IPS DF 19.7 (cell line): ENCODE measurements around the gene CEP41.

Source experiments
- DNase-seq: peaks from one replicate; pipeline ENCODE4 v3.0.0-alpha.2; 2013; ENCODE audit warnings: low read depth, low spot score

CEP41 gene, protein sequence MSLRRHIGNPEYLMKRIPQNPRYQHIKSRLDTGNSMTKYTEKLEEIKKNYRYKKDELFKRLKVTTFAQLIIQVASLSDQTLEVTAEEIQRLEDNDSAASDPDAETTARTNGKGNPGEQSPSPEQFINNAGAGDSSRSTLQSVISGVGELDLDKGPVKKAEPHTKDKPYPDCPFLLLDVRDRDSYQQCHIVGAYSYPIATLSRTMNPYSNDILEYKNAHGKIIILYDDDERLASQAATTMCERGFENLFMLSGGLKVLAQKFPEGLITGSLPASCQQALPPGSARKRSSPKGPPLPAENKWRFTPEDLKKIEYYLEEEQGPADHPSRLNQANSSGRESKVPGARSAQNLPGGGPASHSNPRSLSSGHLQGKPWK

DNA sequence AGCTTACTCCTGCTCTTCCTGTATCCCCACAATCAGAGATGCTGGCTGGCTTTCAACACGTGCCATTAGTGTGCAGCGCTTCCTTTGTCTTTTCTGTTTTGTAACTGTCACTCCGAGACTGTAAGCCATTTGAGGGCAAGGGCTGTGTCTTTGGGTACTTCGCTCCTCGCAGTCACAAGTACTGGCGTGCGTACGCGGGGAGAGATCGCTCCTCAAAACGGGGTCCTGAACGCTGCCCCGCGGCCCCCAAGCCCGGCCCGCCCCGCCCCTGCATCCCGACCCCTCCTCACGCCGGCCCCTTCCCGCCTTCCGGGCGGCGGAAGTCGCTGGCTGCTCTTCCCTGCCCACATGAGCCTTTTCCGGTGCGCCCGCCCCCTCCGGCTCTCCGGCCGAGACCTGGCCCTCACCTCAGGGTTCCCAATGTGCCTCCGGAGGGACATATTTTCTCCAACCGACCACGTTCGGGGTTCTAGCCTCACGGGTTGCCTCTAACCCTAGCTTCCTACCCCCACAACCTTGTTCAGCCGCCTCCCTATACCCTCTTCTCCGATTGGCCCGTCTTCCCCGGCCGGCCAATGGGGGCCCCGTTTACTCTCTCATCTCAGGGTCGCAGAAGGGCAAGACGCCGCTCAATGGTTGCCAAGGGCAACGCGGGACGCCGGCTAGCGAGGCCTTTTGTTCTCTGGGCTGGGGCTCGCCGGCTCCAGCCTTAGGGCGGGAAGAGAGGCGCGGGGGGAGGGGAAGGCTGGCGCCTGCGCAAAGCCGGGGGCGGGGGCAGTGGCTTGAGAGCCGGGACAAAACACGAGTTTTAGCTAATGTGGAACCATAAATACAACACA is at the start of gene CEP41:
CEP41 (minus strand) TSS at position 490 of the 839 bp plus-strand sequence; CDS start at position 440, 50 bp downstream.
- DNase-seq, result peak; percentile 84

DNA sequence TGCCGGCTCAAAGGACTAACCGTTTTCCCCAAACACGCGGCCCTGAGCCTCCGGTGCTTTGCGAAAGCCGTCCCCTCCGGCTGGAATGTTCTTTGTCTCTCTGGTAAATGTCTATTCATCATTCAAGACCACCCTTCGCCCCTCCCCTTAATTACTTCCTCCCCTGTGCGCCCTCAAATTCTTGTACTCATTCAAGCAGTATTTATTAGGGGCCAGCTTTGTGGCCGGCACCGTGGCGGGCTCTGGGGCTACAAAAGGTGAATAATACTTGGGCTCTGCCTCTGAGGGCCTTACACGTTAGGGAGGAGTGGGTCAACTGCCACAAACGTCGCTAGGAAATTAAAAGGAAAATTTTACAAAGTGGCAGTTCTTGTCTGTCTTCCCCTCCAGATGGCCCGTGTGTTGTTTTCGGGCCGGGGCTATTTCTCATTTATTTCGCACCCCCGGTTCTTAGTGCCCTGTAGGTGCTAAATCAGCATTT is 49.5 kb upstream of the CEP41 start:
- DNase-seq, result peak; percentile 33

DNA sequence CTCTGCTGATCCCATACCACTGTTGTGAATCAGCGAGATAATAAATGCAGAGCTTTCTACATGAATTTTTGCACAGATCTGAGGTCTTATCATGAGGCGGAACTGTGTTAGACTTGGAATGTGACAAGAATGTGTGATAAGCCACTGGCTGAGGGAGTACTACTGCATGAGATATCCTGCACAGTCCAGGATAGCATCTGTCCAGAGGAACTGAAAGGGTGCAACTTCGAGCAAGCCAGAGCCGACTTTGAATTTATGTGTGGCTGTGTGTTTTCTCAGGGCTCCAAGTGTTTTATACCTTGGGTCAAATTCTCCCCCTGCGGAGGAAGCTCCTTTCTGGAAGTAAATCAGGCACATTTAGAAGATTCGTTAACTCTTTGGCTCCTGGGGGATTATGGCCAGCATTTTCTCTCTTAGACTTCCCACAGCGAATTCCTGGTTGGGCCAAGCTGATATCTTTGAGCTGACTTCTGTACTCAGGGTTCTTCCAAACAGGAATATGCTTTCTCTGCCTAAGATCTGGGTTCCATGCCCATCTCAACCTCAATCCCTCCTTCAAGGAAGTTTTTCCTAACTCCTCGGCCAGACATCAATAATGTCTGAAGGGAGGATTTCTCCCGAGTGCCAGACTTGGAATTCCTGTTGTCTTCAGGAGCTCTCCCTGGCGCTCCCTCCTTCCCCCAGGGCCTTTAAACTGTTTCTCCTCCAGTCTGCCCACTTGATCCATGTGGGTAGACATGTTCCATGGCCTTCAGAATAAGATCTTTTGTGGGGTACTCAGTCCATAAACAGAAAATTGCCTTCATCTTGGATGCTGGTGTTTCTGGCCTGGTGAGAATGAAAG is 48.5 kb upstream of the CEP41 start:
- no peak for DNase-seq

DNA sequence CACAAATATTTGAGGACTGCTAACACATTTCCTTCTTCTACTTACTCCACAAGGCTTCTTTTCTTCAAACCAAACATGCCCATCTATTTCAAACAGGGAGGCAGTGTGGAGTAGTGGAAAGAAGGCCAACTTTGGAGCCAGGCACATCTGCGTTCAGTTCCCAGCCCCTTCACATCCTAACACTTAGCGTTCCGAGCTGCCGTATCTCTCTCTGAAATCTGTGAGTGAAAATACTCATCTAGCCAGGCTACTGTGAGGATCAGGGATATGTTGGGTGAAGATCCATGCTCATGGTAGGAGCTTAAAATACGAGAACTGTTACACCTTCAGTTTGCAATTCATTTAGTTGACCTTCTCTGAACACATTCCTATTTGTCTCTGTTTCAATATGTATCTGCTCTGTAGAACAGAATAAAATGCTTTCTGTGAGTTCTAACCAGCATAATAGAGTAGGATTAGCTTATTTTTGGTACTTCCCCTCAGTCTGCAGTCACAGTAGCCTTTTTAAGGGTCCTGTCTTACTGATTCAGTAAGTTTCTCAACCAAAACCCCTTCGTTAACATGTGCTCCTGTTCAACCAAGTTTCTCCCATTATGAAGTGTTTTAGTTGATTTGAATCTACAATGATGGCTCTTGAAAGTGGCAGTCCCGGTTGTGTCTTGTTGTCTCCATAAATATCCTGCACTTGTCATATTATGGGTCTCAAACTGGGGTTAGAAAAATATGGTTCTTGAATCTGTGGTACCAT is 47.8 kb upstream of the CEP41 start:
- no peak for DNase-seq

DNA sequence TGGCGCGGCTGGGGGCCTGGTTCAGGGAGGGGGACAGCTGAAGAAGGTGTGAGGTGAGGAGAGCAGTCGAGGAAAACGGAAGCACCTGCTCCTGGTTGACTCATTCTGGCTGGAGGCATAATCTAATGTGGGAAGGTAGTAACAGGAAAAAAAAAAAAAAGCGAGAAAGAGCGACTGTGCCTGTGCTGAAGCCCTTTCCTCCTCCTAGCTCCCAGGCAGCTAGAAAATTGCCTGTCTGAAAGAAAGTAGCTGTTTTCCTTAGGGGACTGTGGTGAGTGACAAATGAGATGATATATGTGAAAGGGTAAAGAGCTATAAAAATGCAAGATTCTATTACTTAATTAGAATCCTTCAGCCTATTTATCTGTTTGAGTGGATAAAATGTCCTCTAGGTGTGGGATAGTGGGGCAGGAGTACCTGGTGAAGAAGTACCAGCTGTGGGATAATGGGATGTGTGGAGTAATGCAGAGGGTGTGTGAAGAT is 46.2 kb upstream of the CEP41 start:
- no peak for DNase-seq

DNA sequence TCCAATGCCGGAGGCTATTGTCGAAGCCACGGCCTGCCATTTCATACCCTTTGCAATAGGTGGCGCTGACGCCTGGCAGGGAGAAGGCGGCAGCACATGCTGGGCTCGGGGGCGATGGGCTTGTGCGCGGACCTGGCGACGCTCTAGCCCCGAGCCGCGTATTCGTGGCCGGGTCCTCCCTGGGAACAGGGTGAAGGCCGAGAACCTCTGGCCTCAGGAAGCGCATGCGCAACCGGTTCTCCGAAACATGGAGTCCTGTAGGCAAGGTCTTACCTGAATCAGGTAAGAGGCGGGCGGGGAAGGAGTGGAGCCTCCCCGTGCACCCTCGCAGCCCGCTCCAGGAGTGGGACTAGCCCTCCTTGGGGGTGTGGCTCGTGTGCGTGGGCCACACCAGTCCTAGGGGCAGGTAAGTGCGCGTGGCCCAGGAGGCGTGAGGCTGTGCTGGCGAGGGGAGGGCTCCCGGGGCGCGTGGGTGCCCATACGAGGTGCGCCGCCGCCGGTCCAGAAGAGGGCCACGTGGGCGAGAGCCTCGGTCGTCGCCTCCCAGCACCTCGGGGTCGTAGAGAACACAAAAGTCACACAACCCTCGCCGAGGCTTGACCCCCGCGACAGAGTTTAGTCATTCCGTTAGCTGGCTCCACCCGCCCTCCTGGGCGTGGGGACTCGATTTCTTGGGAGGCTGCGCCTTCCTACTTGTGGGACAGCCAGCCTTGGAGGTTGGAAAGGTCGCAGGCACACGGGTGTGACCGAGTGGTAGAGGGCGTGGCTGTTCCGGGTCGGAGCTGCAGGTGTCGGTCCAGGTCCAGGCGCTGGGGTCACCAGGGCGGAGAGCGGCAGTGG is 45.5 kb upstream of the CEP41 start:
- DNase-seq, result peak; percentile 78

DNA sequence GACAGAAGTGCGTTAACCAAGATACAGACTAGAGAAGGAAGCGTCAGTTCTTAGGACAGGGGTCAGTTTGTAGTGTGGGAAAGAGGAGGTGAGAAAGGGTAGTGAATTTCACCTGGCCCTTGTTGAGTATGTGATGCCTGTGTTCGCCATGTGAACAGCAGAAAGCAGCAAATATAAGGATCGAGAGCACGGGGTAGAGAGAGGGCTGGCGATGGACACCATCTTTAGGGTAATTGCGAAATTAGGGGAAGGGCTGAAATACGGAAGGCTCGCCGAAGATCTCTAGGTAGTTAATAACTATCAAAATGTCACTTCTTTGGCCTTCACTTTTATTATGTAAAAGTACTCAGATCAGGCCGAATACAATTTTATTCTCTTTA is 44.9 kb upstream of the CEP41 start:
- no peak for DNase-seq

DNA sequence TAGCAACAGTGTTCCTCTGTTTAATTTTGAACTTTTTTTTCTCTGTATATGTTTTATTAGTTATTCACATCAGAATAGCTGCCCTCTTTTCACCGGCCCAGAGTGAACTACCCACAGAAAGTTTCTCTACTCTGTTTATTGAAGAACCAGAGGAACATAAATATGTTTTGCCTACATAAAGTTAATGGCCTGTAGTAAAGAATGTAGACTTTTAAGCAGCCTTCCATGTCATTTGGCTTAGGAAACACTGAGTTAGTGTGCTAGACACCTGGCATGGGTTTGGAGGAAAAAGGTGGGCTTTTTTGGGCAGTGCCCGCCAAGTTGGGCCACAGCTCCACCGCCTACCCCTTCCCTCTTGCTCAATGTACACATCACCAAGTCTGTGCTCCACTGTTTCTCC is 42.2 kb upstream of the CEP41 start:
- no peak for DNase-seq

DNA sequence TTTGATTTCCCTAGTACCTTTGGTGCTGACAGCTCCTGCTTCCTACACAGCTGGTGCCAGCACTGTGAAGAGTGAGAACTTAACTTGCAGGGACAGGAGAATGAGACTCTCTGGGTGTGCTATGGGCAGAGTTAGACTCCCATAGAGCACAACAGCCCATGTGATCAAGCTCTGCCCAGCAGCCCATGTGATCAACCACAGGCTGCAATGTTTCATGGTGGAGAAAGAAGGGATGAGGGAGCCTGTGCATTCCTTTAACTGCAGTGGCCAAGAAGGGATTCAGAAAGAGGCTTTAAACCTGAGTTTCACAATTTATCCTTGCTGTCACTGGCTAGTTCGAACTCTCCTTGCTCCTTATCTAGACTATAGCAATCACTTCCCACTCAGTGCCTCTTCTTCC is 41.1 kb upstream of the CEP41 start:
- no peak for DNase-seq

DNA sequence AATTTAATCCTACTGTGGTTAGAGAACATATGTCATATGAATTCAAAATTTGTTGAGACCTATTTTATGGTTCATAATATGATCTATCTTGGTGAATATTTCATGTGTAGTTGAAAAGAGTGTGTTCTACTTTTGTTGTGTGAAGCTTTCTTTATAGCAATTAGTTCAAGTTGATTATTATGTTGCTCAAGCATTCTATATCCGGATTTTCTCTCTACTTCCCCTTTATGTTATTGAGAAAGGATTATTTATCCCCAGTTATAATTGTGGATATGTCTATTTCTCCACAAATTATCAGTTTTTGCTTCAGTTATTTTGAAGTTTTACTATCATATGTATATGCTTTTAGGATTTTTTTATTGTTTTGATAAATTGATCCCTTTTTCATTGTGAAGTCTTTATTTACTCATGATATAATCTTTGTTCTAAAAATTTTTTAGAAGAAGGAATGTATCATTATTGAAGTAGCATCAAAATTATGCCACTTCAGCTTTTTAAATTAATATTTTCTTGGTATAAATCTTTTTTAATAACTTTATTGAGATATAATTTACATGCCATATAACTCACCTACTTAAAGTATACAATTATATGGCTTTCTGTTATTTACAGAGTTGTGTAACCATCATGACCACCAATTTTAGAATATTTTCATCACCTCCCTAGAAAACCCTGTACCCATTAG is 39.0 kb upstream of the CEP41 start:
- no peak for DNase-seq

DNA sequence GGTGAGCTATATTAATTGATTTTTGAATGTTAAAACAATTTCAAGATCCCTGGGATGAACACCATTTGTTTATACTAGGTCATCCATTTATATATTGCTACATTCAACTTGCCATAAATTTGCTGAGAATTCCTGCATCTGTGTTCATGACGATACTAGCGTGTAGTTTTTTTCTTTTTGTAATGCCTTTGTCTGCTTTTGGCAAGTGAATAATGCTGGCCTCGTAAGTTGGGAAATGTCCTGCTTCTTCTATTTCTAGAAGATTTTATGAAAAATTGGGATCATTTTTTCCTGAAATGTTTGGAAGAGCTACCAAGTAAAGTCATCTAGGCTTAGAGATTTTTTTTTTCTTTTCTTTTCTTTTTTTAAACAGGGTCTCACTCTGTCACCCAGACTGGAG is 38.2 kb upstream of the CEP41 start:
- DNase-seq, result no peak

DNA sequence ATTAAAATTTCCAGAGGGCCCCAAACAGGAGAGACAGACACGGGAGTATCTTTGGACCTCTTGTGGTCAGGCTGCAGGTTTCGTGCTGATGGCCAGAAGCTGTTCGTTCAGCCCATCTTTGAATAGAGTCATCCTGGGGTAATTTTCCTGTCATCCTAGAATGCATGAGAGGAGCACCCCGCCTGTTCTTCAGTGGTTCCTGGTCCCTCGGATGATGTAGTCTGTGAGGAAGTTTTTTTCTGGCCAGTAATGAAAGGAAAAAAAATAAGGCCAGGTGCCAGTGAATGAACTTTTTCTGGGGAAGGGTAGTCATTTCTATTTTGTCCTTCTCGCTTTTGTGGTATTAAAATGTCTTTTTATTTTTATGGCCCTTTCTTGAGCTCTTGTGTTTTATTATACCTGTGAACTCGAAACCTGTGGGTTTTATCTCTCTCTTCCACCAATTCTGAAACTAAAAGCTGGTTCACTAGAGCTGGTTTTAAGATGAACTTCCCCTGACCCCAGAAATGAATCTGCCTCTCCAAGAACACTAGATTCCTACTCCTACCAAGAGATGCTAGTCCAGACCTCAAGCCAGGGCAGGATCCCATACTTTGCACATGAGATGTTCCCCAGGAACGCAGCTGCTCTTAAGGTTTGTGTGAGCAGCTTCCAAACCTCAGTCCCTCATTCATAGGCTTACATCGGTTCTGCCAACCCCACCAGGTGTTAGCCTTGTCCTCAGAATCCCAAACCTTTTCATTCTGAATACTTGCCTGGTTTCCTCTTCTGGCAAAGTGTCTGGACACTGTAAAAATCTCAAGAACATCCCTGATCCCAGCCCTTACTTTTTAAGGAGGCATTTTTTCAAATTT is 35.7 kb upstream of the CEP41 start:
- DNase-seq, result no peak

DNA sequence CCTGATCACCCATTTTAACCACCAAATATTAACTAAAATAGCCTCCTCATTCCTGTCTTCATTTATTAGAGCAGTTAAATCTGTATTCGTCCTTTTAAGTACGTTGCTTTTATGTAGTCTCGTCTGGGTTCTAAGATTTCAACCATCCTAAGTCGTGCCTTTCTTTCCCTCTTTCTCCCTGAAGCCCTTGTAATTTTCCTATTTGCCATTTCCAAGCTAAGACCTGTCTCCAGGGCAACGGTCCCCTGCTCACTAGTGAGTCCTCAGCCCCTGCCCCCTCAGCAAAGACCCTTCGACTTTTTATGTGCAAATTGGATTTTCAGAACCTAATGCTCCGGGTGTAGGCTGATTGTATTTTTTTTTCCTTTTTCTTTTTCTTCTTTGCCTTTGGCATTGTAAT is 35.0 kb upstream of the CEP41 start:
- DNase-seq, result no peak

DNA sequence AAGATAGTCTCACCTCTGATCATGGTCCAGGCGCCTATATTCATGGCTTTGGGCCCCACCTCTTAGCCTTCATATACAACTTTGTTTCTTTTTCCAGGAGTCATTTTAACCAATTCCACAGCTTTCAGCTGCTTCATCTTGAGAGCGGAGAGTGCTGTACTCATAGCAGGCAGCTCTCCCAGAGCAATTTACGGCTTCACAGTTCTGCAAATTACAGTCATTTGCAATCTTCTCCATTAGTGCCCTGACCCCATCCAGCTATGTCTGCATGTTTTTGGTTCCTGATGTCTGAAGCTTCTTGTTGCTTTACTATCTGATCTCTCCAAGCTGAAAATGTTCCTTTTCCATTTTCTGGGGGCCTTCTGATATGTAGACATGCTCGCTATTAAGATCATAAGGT is 33.1 kb upstream of the CEP41 start:
- no peak for DNase-seq

DNA sequence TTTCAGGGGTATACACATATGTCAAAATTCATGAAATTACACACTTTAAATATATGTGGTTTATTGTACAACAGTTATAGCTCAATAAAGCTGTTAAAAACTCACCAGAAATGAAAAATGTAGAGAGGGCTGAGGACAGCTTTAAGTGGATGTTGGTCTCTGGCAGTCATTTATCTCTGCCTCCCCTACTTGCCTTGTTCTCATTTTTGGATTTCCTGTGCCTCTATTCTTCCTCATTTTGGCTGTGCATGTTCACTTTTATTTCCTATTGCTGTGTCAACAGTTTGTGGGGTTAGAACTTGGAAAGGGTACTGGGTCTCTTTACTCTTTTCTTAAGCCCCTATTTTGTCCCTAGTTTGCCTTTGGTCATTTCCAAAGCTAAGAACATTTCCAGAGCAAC is 32.5 kb upstream of the CEP41 start:
- DNase-seq, result no peak

DNA sequence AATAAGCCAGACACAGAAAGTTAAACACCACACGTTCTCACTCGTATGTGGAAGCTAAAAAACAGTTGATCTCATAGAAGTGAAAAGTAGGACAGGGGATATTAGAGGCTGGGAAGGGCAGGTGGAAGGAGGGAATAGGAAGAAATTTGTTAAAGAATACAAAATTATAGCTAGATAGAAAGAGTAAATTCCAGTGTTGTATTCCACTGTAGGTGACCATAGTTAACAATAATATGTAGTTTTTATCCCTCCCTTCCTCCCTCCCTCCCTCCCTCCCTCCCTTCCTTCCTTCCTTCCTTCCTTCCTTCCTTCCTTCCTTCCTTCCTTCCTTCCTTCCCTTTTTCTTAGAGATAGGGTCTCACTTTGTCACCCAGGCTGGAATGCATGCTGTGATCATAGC is 31.2 kb upstream of the CEP41 start:
- no peak for DNase-seq

DNA sequence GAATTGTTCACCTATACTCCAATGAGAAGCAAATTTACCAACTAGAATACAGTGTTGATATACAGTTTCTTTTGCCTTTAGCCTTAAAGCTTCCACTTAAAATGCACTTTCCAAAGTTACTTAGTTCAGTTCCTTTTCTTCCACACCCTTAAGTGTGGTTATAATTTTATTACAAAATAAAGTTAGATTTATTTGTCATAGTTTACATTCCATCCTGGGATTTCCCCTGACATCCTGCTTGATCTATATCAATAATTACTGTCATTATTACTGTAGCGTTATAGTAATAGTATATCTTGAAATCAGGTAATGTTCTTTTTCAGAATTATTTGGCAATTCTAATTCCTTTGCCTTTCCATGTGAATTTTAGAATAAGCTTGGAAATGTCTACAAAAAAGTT is 27.8 kb upstream of the CEP41 start:
- no peak for DNase-seq

DNA sequence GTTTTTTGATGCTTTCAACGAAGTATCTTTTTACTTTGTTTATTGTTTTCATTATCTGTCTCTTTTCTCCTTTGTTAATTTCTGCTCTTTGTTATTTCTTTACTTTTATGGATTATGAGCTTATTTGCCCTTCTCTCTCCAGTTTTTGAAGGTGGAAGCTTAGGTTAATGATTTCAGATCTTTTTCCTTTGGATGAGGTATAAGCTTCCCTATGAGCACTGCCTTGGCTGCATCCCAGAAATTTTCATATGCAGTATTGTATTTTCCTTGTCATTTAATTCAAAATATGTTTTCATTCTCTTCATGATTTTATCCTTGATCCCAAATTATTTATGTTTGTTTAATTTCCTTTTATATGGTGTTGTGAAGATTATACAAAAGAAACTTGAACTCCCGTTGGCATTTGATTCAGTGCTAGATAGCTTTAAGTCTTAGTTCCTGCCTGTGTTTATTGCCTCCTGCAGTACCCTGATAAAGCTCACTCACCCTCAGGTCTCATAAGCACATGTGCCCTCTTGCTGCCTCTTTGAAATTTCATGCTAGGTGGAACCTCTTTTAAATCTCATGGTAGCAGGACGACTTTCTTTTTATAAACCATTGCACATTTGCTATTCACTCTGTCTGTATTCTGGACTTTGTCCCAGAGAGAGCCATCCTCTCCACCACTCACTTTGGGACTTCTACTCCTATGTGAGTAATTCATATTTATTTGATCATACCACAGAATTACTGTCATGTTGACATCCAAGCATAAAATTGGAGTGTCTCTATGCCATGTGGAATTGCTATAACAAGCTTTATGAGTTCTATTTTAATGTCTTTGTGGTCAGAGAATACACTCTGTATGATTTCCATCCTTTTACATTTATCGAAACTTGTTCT is 23.0 kb upstream of the CEP41 start:
- DNase-seq, result no peak
